C4-2B (cell line): ENCODE data around the gene LRRC32.

Experiments
- ZFX ChIP-seq: fragments of 450-650 bp; IDR thresholded peaks from 2 replicates; pipeline ENCODE4 v1.6.1; 2017
- TF ChIP-seq, protein P1 (sequence below): fragments of 450-650 bp; conservative IDR thresholded peaks from 2 replicates; pipeline ENCODE4 v1.5.1; 2017; ENCODE audit warnings: mild to moderate bottlenecking

DNA sequence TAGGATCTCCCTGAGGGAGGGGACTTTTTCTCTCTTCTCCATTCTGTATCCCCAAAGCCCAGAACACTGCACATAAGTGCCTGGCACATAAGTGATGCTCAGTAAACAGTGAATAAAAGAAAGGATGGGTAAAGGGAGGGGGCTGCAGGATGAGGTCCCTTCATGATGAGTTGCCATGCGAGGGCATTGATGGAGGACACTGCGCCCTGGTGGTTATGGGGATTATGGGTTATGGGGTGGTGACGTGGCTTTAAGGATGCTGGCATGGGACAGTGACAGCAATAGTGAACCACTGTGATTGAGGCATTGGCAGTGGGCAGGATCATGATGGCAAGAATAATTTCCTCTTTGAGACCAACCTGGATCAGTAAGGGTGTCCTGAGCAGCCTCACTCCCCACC lies 43.9 kb upstream of the LRRC32 start:
- TF ChIP-seq, protein P1, sequence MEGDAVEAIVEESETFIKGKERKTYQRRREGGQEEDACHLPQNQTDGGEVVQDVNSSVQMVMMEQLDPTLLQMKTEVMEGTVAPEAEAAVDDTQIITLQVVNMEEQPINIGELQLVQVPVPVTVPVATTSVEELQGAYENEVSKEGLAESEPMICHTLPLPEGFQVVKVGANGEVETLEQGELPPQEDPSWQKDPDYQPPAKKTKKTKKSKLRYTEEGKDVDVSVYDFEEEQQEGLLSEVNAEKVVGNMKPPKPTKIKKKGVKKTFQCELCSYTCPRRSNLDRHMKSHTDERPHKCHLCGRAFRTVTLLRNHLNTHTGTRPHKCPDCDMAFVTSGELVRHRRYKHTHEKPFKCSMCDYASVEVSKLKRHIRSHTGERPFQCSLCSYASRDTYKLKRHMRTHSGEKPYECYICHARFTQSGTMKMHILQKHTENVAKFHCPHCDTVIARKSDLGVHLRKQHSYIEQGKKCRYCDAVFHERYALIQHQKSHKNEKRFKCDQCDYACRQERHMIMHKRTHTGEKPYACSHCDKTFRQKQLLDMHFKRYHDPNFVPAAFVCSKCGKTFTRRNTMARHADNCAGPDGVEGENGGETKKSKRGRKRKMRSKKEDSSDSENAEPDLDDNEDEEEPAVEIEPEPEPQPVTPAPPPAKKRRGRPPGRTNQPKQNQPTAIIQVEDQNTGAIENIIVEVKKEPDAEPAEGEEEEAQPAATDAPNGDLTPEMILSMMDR, result no peak
- no peak for TF ChIP-seq ZFX
